Measurements from ENCODE around the gene DCTPP1.

- TF ChIP-seq CTCF (IDR thresholded peaks at IDR 0.05 in 2 of 3, conservative IDR thresholded peaks at IDR 0.05 in 1 of 3; ENCODE audit: borderline replicate concordance in 1 of 3, insufficient read depth in 1 of 3, low read depth in 2 of 3, low read length in 2 of 3) (no peak), EZH2phosphoT487 (IDR thresholded peaks at IDR 0.05; ENCODE audit: borderline replicate concordance) (no peak), RAD21 (IDR thresholded peaks at IDR 0.05; ENCODE audit: low read depth) (no peak), MAX (IDR thresholded peaks at IDR 0.05) (no peak), POLR2A (IDR thresholded peaks at IDR 0.05; ENCODE audit: borderline replicate concordance, extremely low read depth, insufficient read depth, insufficient read length) (no peak), ZNF274 (IDR thresholded peaks at IDR 0.05; ENCODE audit: low read depth, low read length) (no peak), SP1 (IDR thresholded peaks at IDR 0.05; ENCODE audit: low read depth) (no peak), POLR2AphosphoS5 (IDR thresholded peaks at IDR 0.05; ENCODE audit: low read depth, low read length) (no peak), ELF1 (IDR thresholded peaks at IDR 0.05; ENCODE audit: borderline replicate concordance, low read depth) (no peak), REST (IDR thresholded peaks at IDR 0.05; ENCODE audit: low read depth) (no peak), EZH2 (IDR thresholded peaks at IDR 0.05) (no peak), TCF7L2 (IDR thresholded peaks at IDR 0.05; ENCODE audit: borderline replicate concordance, extremely low read depth, insufficient read depth, insufficient read length) (no peak)
These were observed 19.2 kb upstream of the DCTPP1 start for GRCh38 chr16:30449116-30449435.
